ENCODE data around the gene RASSF4.

GRCh38 chr10:45023426-45023825 is 63.8 kb downstream of the RASSF4 start:
- TF ChIP-seq CTCF (IDR thresholded peaks at IDR 0.05; ENCODE audit: low read depth, low read length, missing input control), result no peak
- TF ChIP-seq MAX (IDR thresholded peaks at IDR 0.05), result no peak
- no peak for TF ChIP-seq HNF4G (IDR thresholded peaks at IDR 0.05)
- TF ChIP-seq YY1 (IDR thresholded peaks at IDR 0.05), result no peak
- TF ChIP-seq JUND (IDR thresholded peaks at IDR 0.05), result no peak
- TF ChIP-seq EGR1 (IDR thresholded peaks at IDR 0.05; ENCODE audit: low read depth in 2 of 2), result no peak
- no peak for TF ChIP-seq REST (IDR thresholded peaks at IDR 0.05)
